GM12864 (cell line): ENCODE measurements around the gene EXOC7.

Experiments used
- DNase-seq: peaks from one replicate; pipeline ENCODE4 v3.0.0-alpha.2; 2011; ENCODE audit warnings: low read depth
- H3K4me3 ChIP-seq: 2 replicates; pipeline ENCODE4 v1.5.1; 2011; ENCODE audit warnings: mild to moderate bottlenecking, low read depth, low read length, control low read depth
- CTCF ChIP-seq: IDR thresholded peaks from 2 replicates; pipeline ENCODE4 v1.5.1; 2011; ENCODE audit warnings: low read depth, mild to moderate bottlenecking, moderate library complexity, low read length, control low read depth, inconsistent platforms; ENCODE audit errors: missing control alignments

The EXOC7 gene

GRCh38 chr17:76038050-76038449 is 65.5 kb downstream of the EXOC7 start:
- no peak overlapping the region for H3K4me3 ChIP-seq
- DNase-seq, result no peak
- TF ChIP-seq CTCF, result no peak

DNA sequence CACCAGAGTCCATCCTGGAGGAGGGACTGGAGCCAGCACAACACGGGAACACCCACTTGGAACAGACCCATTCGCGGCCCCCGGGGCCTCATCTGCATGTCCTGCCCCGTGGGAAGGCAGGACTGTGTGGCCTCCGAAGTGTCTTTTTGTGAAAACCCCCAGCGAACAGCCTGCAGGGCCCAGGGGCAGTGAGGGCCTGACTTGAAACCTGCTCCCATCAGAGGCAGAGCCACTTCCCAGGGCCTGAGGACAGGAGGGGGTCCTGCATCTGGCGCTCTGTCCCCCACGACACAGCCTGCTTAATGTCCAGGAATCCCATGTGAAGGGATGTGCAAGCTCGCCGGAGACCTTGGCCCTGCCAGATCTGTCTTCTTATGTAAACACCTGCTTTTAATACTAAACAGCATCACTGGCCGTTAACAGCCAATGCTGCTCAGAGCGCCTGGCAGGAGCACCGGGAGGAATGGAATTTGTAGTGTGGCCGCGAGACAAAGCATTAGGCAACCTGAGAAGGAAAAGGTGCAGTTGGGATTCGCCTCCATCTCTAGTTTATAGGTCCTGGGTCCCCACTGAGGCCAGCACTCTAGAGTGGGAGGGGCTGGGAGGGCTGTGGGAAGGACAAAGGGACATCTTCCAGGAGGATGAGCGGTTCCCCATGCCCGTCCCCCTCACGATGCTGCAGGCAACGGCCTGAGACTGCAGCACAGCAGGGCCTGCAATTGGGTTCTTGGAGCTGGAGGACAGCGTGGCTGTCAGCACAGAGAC is 66.9 kb downstream of the EXOC7 start:
- DNase-seq, result no peak
- no peak for TF ChIP-seq CTCF
- H3K4me3 ChIP-seq, result no peak overlapping the region

DNA sequence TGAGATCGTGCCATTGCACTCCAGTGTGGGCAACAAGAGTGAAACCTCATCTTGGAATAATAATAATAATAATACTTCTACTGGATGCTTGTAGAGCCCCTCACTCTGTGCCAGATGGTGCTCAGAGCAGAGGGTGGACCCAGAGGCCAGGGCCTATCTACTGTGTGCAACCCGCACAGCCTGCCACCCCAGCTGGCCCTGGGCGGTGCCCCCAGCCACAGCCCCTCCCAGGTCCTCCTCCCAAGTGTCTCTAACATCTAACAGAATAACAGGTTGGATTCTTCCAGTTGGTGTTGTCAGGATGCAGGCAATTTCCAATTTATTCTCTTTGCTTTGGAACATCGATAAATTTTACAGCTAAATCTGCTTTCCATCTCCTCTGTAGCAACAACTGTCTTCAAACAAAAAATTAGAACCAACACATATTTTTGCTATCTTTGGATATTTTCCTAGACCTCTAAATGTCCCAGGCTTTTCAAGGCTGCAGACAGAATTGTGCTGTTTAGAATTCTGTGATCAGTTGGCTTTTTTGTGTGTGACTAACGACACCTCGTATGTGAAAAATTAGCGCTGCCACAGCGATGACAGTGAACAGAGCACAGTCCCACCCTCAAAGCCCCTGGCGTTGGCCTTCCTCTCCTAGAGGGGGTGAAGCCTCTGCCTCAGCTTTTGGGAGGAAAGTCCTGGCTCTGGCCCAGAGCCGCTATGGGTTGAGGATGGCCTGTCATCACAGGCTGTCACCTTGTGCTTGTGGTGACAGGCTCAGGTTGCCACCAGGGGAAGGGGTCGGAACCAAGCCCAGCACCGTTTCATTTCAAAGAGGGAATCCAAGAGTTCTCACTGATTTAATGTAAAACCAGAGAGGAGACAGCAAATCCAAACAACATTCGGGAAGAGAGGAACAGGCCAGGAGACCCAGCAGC is 68.9 kb downstream of the EXOC7 start:
- no peak overlapping the region for H3K4me3 ChIP-seq
- TF ChIP-seq CTCF, result no peak
- DNase-seq, result no peak

DNA sequence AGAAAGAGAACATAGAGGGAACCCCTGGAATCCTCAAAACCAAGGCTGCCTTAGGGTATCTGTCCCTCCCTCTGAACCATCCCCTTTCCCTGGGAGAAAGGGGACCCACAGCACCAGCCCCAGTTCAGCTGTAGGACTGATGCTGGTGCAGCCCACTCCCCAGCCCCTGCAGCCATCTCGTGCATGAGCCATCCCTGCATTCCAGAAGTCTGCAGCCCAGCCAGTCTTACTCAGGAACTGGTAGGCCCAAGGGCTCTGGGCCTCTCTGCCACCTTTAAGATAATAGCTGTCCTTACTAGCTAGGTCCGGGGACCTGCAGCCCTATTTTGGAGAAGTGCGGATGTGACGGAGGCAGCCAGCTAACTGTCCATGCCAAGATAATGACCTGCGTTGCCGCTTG is 70.4 kb downstream of the EXOC7 start:
- no peak overlapping the region for H3K4me3 ChIP-seq
- DNase-seq, result no peak
- TF ChIP-seq CTCF, result no peak

GRCh38 chr17:76032780-76033108 is 70.8 kb downstream of the EXOC7 start:
- no peak for TF ChIP-seq CTCF
- H3K4me3 ChIP-seq, result no peak overlapping the region
- DNase-seq, result no peak

DNA sequence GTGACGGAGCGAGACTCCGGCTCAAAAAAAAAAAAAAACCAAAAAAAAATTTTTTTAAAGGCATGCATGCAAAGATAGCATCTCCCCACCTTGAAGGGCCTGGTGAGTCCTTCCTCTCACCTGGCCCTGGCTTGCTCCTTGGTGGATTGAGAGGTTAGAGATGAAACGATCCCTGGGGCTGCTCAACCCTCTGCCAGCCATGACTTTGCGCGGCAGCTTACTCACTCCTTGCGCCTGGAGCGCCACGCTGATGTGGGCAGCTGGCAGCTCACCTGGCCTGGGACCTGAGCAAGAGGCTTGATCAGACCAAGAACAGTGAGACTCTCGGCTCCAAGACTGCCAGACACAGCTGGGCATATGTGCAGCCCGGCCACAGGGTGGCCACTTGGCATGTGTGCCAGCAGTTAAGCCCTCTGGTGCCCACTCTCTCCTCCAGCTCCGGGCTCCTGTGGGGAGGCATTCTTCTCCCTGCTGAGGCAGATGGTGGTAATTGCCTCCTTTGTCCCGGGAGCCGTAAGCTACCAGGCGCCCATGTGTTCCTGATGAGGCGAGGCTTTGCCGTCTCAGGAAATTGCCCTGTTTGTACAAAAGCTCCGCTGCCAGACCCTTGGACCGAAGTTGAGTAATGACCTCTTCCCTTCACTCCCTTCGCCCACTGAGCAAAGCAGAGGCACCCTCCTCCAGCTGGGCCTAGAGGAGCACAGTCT is 71.4 kb downstream of the EXOC7 start:
- no peak overlapping the region for H3K4me3 ChIP-seq
- no peak for TF ChIP-seq CTCF
- DNase-seq, result no peak
